HepG2 (cell line): ENCODE results near the gene GPR137.

Experiments used
- E2F5 ChIP-seq: sonication (generic); formaldehyde crosslinking; conservative IDR thresholded peaks from 2 replicates; pipeline ENCODE4 v1.4.0; 2020; ENCODE audit warnings: missing genetic modification reagents
- FOXM1 ChIP-seq: sonication (generic); formaldehyde crosslinking; IDR thresholded peaks from 2 replicates; pipeline ENCODE4 v1.5.0; 2020; ENCODE audit warnings: missing genetic modification reagents
- UBTF ChIP-seq: sonication (generic); formaldehyde crosslinking; IDR thresholded peaks from 2 replicates; pipeline ENCODE4 v1.4.0; 2020; ENCODE audit warnings: mild to moderate bottlenecking, missing genetic modification reagents
- ZNF549 ChIP-seq: sonication (generic); formaldehyde crosslinking; IDR thresholded peaks from 2 replicates; pipeline ENCODE4 v1.5.0; 2020; ENCODE audit warnings: missing genetic modification reagents

- TF ChIP-seq UBTF, result no peak
- no peak for TF ChIP-seq ZNF549
- no peak for TF ChIP-seq E2F5 (CRISPR knock-in tag)
- TF ChIP-seq FOXM1, result no peak
These were observed 3.5 kb upstream of the GPR137 start for GRCh38 chr11:64281957-64282770.
